HEK293 (cell line): ENCODE measurements around the gene SDF2L1.
A peak's percentile ranks its signal among the peaks of the same experiment; 100 is the strongest.
"Not testable (repeated sequence)": the region's sequence is repeated elsewhere in the genome, so short reads cannot be mapped to it uniquely, and the experiment has no call there.

ENCODE experiments used
- CTCF ChIA-PET: fragments of 350-600 bp; formaldehyde crosslinking; extraction: SDS; loops from one replicate; lab custom pipeline; 2021; ENCODE audit warnings: antibody characterized with exemption; lab: Yijun Ruan, JAX
- POLR2A ChIA-PET: fragments of 300-600 bp; formaldehyde crosslinking; extraction: SDS; loops from one replicate; lab custom pipeline; 2020; ENCODE audit warnings: antibody characterized with exemption, inconsistent platforms; lab: Yijun Ruan, JAX
- H3K27ac ChIP-seq: fragments of 200-500 bp; sonication (Bioruptor generic); 2 replicates; pipeline ENCODE4 v1.5.1; 2014; ENCODE audit warnings: low read depth, low read length, control low read depth, inconsistent platforms; ENCODE audit errors: extremely low read depth
- H3K36me3 ChIP-seq, 2 experiments: fragments of 200-500 bp in 1 of 2; sonication (Bioruptor generic) in 1 of 2; 1 replicate in 1 of 2; 2 replicates in 1 of 2; pipeline ENCODE4 v1.5.1; 2014 to 2017; ENCODE audit warnings: inconsistent platforms in 2 of 2, low read length in 2 of 2; ENCODE audit not compliant: control insufficient read depth in 2 of 2, insufficient read depth in 1 of 2
- H3K4me1 ChIP-seq: fragments of 200-500 bp; sonication (Bioruptor generic); 2 replicates; pipeline ENCODE4 v1.5.1; 2014; ENCODE audit warnings: mild to moderate bottlenecking, low read length, inconsistent platforms; ENCODE audit not compliant: control insufficient read depth, insufficient read depth
- H3K4me3 ChIP-seq: 2 replicates; pipeline ENCODE4 v1.5.1; 2011; ENCODE audit warnings: low read depth, mild to moderate bottlenecking, control low read depth, low read length, moderate library complexity
- H3K9me3 ChIP-seq: fragments of 200-500 bp; sonication (Bioruptor generic); 2 replicates; pipeline ENCODE4 v1.5.1; 2014; ENCODE audit warnings: low read depth, low read length, inconsistent platforms; ENCODE audit not compliant: control insufficient read depth, insufficient read depth
- EGR2 ChIP-seq: fragments of 450-650 bp; formaldehyde crosslinking; IDR thresholded peaks from 2 replicates; pipeline ENCODE4 v1.5.1; 2016; ENCODE audit warnings: low read depth, missing biosample characterization, missing genetic modification characterization
- GLIS2 ChIP-seq: fragments of 450-650 bp; formaldehyde crosslinking; IDR thresholded peaks from 2 replicates; pipeline ENCODE4 v1.5.1; 2016; ENCODE audit warnings: missing biosample characterization, missing genetic modification characterization
- HOXA7 ChIP-seq: sonication (generic); formaldehyde crosslinking; IDR thresholded peaks from 2 replicates; pipeline ENCODE4 v1.8.1; 2022; ENCODE audit warnings: missing genetic modification reagents, borderline replicate concordance
- OVOL3 ChIP-seq: fragments of 450-650 bp; formaldehyde crosslinking; IDR thresholded peaks from 2 replicates; pipeline ENCODE4 v1.5.1; 2016; ENCODE audit warnings: missing biosample characterization, missing genetic modification characterization
- PBX3 ChIP-seq: sonication (generic); formaldehyde crosslinking; IDR thresholded peaks from 2 replicates; pipeline ENCODE4 v1.8.1; 2022; ENCODE audit warnings: mild to moderate bottlenecking, moderate library complexity, missing genetic modification reagents
- ZBTB8A ChIP-seq: fragments of 450-650 bp; formaldehyde crosslinking; IDR thresholded peaks from 2 replicates; pipeline ENCODE4 v1.5.1; 2016; ENCODE audit warnings: missing biosample characterization, missing genetic modification characterization
- ZNF121 ChIP-seq: fragments of 450-650 bp; formaldehyde crosslinking; IDR thresholded peaks from 2 replicates; pipeline ENCODE4 v1.5.1; 2016; ENCODE audit warnings: missing biosample characterization, missing genetic modification characterization
- ZNF2 ChIP-seq: fragments of 450-650 bp; formaldehyde crosslinking; IDR thresholded peaks from 2 replicates; pipeline ENCODE4 v1.5.1; 2016; ENCODE audit warnings: missing biosample characterization, missing genetic modification characterization
- ZNF366 ChIP-seq: fragments of 450-650 bp; formaldehyde crosslinking; conservative IDR thresholded peaks from 2 replicates; pipeline ENCODE4 v1.5.1; 2016; ENCODE audit warnings: missing biosample characterization, missing genetic modification characterization
- ZNF423 ChIP-seq: fragments of 450-650 bp; formaldehyde crosslinking; IDR thresholded peaks from 2 replicates; pipeline ENCODE4 v1.5.1; 2016; ENCODE audit warnings: missing biosample characterization, missing genetic modification characterization
- TF ChIP-seq, protein P1 (sequence below): fragments of 450-650 bp; formaldehyde crosslinking; IDR thresholded peaks from 2 replicates; pipeline ENCODE4 v1.5.1; 2016; ENCODE audit warnings: missing biosample characterization, missing genetic modification characterization

Gene SDF2L1

DNA sequence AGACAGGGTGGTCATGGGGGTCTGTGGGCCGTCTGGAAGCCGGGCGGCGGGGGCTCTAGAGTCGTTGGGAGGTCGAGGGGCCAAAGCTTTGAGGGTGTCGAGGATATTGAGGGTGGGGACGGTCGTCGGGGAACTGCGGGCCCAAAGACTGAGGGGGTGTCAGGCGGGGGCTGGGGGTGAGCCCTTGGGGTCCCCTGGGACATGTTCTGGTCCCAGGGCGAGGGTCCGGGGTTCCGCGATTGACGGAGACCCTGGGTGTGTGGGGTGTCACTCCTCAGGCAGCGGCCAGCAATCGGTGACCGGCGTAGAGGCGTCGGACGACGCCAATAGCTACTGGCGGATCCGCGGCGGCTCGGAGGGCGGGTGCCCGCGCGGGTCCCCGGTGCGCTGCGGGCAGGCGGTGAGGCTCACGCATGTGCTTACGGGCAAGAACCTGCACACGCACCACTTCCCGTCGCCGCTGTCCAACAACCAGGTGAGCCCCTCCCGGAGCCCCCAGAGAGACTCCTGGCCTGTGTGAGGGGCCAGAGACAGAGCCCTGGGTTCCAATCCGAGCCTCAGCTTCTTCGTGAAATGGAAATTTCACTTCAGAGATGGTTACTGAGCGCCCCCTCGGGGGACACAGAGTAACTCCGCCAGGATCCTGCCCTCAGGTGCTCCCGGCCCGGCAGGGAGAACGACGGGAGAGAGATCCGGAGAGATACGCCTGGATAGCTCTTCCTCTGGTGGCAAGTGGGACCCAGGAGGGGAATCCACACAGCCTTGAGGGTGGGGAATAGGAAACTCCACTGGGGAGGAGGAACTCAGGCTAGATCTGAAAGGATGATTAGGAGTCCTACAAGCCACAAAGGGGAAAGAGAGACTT, 714 bp downstream of the SDF2L1 start (continued):
- TF ChIP-seq ZNF2 (tag by site-specific recombination) (0 out of 2 replicates have a peak, but pooled peaks have one; percentile 9), ZNF366 (tag by site-specific recombination) (peak; percentile 57; the same call in 1 of the 2 replicates), ZBTB8A (tag by site-specific recombination) (peak; percentile 8; the same call in 1 of the 2 replicates)
- TF ChIP-seq, protein P1, sequence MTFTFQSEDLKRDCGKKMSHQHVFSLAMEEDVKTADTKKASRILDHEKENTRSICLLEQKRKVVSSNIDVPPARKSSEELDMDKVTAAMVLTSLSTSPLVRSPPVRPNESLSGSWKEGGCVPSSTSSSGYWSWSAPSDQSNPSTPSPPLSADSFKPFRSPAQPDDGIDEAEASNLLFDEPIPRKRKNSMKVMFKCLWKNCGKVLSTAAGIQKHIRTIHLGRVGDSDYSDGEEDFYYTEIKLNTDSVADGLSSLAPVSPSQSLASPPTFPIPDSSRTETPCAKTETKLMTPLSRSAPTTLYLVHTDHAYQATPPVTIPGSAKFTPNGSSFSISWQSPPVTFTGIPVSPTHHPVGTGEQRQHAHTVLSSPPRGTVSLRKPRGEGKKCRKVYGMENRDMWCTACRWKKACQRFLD (tag by site-specific recombination): no peak

DNA sequence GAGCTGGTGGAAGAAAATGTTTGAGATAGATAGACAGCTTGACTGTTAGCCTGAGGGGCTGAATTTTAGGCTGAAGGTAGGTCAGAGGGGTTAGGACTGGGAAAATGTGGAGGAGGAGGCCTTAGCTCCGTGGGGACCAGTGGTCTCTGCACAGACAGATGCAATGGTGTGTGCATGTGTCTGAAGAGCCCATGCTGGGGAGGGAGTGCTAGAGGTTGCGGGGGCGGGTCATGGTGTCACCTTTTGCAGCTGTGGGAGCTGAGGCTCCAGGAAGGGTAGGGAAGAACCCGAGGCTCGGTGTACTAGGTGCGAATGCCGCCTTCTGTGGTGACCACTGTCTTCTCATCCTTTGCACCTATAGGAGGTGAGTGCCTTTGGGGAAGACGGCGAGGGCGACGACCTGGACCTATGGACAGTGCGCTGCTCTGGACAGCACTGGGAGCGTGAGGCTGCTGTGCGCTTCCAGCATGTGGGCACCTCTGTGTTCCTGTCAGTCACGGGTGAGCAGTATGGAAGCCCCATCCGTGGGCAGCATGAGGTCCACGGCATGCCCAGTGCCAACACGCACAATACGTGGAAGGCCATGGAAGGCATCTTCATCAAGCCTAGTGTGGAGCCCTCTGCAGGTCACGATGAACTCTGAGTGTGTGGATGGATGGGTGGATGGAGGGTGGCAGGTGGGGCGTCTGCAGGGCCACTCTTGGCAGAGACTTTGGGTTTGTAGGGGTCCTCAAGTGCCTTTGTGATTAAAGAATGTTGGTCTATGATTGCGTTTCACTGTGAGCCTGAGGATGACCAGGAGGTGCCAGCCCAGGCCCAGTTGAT, 1.6 kb downstream of the SDF2L1 start:
- POLR2A ChIA-PET: interaction anchor here (1.2 to 3.0 kb wide), 4 partner anchors 8 to 70 kb away, joined by 3 to 50 read pairs (median 21); partner anchors contain the start of genes CCDC116 and YDJC
- CTCF ChIA-PET: interaction anchor here (0.6 to 3.3 kb wide), 14 partner anchors 9 to 296 kb away, joined by 3 to 109 read pairs (median 5); partner anchors contain the start of genes CCDC116 and YDJC
- Histone ChIP-seq H3K9me3 (no peaks in the 10 kb centered on the region), H3K4me3 (no peak overlapping the region), H3K36me3 (peaks cover 0 to 34% of the 10 kb centered on the region in 2 experiments; a peak in 2 of 3 replicates), H3K27ac (no peak overlapping the region), H3K4me1 (no peaks in the 10 kb centered on the region)
- TF ChIP-seq ZNF423 (tag by site-specific recombination): no peak
- no peak for TF ChIP-seq OVOL3 (tag by site-specific recombination)
- no peak for TF ChIP-seq PBX3 (CRISPR knock-in tag)
- TF ChIP-seq GLIS2 (tag by site-specific recombination): no peak
- no peak for TF ChIP-seq HOXA7 (CRISPR knock-in tag)
- TF ChIP-seq EGR2 (tag by site-specific recombination): 0 out of 2 replicates have a peak, but pooled peaks have one; percentile 23

DNA sequence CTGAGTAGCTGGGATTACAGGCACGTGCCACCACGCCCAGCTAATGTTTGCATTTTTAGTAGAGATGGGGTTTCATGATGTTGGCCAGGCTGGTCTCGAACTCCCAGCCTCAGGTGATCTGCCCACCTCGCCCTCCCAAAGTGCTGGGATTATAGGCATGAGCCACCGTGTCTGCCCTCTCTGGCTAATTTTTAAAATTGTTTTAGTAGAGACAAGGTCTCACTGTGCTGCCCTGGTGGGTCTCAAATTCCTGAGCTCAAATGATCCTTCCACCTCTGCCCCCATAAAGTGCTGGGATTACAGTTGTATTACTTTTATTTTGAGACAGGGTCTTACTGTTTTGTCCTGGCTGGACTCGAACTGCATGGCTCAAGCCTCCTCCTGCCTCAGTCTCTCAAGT, 3.4 kb downstream of the SDF2L1 start:
- ChIA-PET CTCF (interaction anchor here (0.7 to 4.5 kb wide), 5 partner anchors 9 to 58 kb away, joined by 3 to 56 read pairs (median 13); partner anchors contain the start of gene YDJC), POLR2A (interaction anchor here (1.2 kb wide), 2 partner anchors 16 to 20 kb away, joined by 3 to 6 read pairs; no protein-coding TSS in a partner anchor)
- H3K4me1 ChIP-seq, H3K9me3 ChIP-seq, H3K27ac ChIP-seq, H3K4me3 ChIP-seq: not testable (repeated sequence)
- peaks cover 0 to 43% of the 10 kb centered on the region in 2 experiments; a peak in 2 of 3 replicates for H3K36me3 ChIP-seq
- TF ChIP-seq ZNF121 (tag by site-specific recombination): 0 out of 2 replicates have a peak, but pooled peaks have one; percentile 21
